Skin of body (tissue), 2 donors: ENCODE data around the gene GPSM1. TPM values are rescaled to one million over a fixed set of nuclear protein-coding genes. Genes with fewer than 3 reads are reported as not detected.

Experiments used
- DNase-seq: peaks from one replicate; lab custom pipeline; 2025; lab: John Stamatoyannopoulos, UW
- total RNA-seq: library from RNA; depleted of rRNA; stranded (reverse); fragments of >200 nt; gene quantifications from one replicate; pipeline ENCODE4 v1.2.3, GENCODE V29; 2014

Gene GPSM1
- total RNA-seq, 1 donor from 2014 or later = 18.6 TPM

DNA sequence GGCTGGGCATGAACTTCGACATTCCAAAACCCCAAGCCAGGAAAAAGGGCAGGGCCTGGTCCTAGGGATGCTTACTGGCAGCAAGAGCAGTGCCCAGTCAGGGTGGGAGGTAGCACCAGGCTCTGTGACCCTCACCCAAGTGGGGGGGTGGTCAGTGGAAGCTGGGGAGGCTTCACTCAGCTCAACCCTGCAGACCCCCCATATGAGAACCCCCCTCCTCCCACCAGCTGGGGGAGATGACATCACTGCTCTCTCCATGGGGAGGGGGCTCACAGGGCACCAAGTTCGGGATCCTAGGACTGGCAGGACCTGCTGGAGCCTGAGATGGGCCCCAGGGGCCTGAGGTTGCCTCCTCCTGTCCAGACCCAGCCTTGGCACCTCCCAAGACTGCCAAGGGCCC lies 31.5 kb downstream of the GPSM1 start:
- DNase-seq = no peak

DNA sequence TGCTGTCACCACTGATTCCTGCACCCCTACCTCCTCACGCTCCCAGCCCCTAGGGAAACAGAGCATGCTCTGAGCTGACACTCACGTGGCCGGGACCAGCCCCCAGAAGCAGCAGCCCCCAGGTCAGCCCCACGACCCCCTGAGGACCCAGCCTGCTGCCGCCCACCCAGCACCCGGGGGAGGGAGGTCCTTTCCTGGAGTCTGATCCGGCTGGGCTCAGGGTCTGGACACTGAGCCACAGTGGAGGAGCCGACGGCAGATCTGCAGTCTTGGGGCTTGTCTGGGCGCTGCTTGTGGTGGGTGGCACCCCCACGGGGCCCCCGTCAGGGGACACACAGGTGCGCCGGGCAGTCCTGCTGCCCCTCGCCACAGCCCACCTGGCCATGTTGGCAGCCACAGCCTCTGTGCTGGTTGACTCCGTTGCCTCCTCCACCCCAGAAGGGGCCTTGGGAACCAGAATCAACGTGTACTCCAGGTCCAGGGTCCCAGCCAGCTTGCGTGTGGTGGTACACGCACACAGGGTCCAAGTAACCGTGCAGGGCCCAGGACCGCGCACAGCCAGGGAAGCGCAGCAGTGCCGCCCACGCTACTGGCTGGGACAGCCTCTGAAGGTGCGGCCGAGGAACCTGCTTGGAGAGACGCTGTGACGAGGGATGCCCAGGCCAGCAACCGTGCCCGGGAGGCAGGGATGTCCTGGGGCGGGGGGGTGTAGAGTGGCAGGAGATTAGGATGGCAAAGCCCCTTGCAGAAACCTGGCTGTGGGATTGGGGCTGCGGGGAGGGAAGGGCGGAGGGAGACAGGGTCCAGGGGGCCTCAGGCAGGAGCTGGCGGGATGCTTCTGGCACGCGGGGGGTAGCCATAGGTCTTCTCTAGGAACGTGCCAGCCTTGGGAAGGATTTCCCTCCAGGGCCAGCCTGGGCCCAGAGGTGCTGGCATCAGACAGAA lies 32.7 kb downstream of the GPSM1 start:
- DNase-seq = no peak

- DNase-seq = no peak
Observed at GRCh38 chr9:136361047-136361753, 33.9 kb downstream of the GPSM1 start.

- DNase-seq = no peak
Observed at GRCh38 chr9:136361754-136362449, 34.6 kb downstream of the GPSM1 start.

DNA sequence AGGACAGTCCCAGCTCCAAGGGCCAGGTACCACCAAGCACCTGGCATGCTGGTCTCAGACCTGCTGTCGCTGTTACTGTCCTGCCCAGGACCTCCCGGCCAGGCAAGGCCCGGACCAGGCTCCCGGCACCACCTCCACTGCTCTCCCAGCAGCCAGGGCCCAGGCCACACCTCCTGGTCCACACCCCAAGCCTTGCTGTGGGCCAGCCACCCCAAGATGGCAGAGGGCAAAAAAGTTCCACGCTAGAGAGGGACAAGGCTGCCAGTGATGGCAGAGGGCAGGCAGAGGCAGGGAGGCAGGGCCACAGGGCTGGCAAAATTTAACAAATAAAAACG lies 35.1 kb downstream of the GPSM1 start:
- no peak for DNase-seq

- DNase-seq = peak; percentile 86
Observed at GRCh38 chr9:136363106-136363948, 36.0 kb downstream of the GPSM1 start, which contains the start of gene DNLZ. DNLZ (minus strand) TSS chr9:136363744; CDS start chr9:136363714, 30 bp downstream.

GRCh38 chr9:136363949-136364748 lies 36.8 kb downstream of the GPSM1 start:
- DNase-seq = no peak

DNA sequence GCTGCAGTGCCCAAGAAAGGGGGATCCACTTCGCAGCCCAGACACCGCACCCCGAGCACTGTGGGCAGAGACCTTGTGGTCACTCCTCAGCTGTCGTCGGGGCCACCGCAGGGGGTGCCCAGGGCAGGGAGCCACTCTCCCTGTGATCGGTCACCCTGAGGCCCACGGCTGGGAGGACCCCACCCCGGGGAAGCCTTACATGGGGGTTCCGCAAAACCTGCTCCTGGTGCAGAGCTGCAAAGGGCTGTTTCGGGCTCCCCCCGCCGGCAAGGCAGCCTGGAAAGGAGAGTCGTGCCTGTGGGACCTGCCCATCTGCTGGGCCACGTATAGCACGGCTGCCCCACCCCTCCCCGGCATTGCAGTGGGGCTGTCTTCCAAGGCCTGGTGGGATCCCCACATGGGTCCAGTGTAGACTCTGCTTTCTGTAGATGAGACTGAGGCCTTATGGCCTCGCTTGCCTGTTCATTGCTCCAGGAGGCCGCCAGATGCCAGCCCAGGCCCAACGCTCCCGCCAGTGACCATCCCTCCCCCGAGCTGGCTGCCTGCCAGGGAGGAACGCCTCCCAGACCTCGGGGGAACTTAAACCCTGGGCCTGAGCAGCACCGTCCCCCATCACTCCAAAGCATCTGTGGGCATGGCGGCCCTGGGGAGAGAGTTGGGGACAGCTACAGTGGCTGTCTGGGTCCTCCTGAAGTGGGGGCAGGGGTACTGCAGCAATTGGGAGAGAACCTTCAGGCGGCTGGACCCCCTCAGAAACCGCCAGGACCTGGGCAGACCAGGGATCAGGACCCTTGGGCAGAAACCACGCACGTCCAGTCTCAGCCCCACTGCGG lies 37.8 kb downstream of the GPSM1 start:
- no peak for DNase-seq

GRCh38 chr9:136365775-136366222 lies 38.5 kb downstream of the GPSM1 start:
- no peak for DNase-seq

DNA sequence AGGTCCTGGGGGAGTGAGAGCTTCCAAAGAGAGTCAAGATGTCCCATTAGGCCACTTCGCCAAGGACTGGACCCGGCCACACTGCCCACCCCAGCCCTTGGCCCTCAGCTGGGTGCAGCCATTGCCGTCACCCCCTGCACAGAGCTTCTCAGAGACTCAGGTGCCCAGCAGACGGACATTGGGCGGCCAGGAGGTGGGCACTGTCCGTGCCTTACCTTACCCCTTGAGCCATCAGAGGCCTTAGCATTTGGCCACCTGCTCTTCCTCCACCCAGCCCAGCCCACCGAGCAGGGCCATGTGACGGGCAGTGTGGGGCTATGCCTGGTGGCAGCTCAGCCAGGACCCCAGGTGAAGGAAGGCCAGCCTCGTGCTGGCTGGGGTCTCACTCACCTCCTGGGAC lies 39.5 kb downstream of the GPSM1 start:
- no peak for DNase-seq

DNA sequence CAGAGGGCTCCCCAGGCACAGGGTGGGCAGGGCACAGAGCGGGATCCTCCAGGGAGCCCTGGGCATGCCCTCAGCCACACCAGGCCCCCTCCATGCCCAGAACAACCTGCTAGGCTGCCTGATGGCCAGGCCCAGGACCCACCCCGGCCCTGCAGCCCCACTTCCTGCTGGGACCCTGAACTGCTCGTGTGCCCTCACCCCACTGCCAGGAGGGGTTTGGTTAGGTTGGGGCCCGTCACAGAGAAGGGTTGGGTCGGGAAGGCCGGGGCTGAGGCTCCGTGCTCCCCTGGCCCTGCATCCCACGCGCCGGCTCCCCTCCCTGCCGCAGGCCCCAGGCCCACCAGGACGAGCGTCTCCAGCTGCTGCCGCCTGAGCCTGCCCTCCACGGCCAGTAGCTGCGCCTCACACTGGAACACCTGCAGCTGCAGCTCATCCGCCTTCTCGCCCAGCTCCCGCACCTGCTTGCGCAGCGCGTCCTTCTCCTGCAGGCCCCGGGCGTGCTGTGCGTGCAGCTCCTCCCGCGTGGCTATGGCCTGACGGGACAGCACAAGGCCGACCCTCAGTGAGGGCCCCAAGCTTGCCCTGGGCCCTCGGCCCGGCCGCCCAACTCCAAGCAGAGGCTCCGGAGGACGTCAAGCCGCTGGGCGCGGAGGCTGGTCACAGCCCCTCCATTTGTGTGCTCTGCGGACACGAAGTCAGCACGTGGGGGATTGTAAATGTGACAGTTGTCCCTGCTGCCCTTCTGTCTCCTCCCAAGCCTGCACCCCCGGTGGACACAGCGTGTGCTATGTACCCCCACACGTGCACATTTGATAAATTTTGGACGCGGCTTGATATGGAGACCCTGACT lies 40.2 kb downstream of the GPSM1 start:
- DNase-seq = no peak

DNA sequence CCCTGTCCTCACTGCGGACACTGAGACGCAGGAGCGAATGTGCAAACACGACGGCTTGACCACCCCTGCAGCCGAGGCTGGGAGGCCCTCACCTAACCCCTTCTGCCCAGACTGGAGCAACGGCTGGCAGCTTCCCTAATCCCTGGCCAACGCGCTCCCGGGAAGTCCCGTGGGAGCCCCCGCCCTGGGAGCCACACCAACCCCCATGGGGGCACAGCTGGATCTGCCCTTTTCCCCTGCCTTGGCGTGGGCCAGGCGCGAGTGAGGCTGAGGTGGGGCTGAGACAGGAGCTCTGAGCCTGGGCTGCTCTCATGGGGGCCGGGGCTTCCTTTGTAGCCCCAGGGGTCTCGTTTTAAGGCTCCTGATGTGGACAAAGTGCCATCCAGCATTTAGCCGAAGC lies 40.9 kb downstream of the GPSM1 start:
- no peak for DNase-seq

DNA sequence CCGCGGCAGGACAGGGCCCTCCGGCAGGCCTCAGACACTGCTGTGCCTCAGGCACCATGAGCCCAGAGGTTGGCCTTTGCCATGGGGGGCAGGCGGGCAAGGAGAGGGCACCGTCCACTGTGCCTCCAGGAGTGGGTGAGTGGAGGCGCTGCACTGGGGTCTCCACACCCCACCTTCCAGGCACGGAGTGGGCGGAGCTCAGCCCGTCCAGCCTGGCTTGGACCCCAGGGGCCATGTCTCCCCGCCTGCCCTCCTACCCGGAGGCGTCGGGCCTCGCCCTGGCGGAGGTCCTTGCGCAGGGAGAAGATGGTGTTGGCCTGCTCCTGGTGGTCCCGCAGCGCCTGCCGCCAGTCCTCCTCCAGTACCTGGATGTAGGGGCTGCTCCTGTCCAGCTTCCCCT lies 42.7 kb downstream of the GPSM1 start:
- DNase-seq = no peak

GRCh38 chr9:136370687-136371532 lies 43.6 kb downstream of the GPSM1 start:
- DNase-seq = no peak

- DNase-seq = no peak
Observed at GRCh38 chr9:136371533-136371880, 44.2 kb downstream of the GPSM1 start.

- no peak for DNase-seq
Observed at GRCh38 chr9:136372006-136372405, 44.7 kb downstream of the GPSM1 start.

GRCh38 chr9:136372561-136373299 lies 45.4 kb downstream of the GPSM1 start:
- DNase-seq = no peak
